Stimulated activated CD8-positive, alpha-beta memory T cell treated with anti-CD3 and anti-CD28 coated beads, Interleukin-7, amount 100 ng/mL, for 4 hours (primary cell): ENCODE measurements around the gene MAB21L4.

Experiments
- DNase-seq, 2 donors: peaks; one replicate each; pipeline ENCODE4 v3.0.0-alpha.2; 2020; ENCODE audit warnings: low read depth in 2 of 2

MAB21L4 gene

GRCh38 chr2:240911641-240912265, 15.8 kb upstream of the MAB21L4 start:
- no peak for DNase-seq

DNA sequence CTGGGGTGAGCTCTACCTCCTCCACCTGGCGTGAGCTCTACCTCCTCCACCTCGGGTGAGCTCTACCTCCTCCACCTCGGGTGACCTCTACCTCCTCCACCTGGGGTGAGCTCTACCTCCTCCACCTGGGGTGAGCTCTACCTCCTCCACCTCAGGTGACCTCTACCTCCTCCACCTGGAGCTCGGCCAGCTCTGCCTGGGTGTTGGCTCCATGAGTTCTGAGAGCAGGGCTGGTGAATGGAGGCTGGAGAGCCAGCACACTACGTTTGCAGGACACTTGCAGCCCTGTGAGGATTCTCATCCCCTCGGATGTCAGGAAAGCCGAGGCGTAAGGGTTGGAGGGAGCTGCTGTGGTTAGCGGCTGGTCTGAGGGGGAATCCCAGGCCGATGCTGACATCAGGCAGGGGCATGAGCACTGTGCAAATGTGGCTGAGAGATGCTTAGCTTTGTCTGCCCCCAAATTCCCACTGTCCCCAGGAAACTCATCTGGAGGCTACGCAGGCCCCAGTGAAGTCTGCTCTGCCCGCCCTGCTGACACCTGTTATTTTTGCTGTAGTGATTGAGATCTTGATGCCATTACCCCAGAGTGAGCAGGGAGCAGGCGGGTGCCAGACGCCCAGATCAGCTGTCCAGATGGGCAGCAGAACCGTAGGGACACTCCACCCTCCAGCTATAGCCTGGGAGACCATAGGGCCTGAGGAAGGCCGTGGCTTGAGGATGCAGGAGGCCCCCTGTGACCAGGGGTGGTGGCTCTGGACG, 13.4 kb upstream of the MAB21L4 start:
- no peak for DNase-seq

DNA sequence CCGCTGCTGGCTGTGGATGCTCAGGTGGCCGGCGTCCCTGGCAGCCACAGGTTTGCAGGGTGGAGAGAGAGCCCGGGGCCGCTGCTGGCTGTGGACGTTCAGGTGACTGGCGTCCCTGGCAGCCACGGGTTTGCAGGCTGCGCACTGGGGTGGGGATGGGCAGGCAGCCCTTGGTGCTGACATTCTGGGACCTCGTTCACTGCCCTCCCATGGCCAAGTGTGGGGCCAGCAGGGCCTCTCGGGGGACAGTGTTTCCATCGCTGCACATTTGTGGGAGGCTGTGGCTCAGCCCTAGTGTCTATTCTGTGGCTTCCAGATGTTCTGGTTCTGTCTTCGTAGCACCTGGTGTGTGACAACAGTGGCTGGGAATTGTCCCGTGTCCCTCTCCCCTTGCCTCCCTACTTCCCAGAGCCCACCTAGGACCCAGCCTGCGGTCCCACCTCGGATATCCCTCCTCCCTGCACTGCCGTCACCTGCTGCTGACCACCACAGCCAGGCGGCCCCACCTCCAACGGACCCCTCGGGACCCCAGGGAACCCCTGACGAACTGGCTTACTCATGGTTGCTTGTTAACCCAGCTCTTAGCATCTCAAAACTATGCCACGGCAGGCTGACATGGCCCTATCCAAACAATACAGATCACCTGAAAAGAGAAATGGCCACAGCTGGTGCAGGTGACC, 11.1 kb upstream of the MAB21L4 start:
- no peak for DNase-seq

DNA sequence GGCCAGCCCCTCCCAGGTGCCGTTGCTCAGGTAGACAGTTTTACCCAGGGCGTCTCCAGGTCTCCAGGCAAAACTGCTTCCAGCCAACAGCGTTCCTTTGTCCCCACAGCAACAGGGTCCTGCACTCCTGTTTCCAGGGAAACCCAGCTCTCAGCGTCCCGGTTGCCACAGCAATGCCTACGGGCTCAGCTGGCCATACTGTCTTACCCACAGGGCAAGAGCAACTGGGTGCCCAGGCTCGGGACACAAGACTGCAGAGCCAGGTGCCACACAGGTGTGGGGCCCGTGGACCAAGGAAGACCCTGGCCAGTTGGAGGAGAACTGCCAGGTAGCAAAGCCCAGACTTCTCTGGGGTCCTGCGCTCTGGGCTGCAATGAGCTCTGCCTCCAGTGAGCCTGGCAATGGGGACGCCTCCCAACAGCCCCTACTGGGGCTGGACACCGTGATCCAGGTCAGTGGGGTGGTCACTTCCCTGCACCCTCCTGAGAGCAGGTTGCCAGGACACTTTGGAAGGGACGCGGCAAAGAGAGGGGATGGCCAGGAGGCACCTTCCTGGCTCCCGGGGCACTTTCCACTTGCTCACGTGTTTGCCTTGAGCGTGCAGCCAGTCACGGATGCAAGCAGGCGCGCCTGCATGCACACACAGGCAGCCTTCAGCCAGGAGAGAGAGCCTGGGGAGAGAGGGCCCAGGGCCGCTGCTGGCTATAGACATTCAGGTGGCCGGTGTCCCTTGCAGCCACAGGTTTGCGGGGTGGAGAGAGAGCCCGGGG, 10.4 kb upstream of the MAB21L4 start, which contains the start of gene CROCC2:
CROCC2 (plus strand) TSS at position 196 of the 770 bp plus-strand sequence; CDS start at position 374, 178 bp downstream.
- no peak for DNase-seq

DNA sequence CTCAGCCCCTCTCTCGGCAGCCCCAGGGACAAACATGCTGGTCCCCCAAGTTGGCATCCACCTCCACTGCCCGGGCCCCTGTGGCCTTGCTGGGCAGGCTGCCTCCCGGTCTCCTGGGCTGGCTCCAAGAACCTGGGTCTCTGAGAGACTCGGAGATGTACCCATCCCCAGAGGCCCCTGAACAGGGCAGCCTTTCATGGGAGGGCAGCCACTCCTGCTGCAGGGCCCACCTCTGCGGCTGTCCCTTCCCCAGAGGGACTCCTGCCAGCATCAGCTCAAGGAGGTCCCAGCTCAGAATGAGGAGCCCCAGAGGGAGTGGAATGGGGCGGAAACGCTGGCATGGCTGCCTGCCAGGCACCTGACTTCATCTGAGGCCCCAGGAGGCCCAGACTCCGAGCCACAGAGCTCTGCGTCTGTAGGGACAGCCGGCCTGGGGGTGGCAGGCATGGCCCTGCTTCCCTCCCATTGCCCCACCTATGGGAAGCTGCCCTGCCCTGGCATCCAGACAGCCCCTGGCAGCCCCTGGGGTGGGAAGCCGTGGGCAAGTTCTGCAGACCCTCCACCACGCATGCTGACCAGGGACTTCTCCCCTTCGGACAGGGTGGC, 9.3 kb upstream of the MAB21L4 start:
- no peak for DNase-seq

DNA sequence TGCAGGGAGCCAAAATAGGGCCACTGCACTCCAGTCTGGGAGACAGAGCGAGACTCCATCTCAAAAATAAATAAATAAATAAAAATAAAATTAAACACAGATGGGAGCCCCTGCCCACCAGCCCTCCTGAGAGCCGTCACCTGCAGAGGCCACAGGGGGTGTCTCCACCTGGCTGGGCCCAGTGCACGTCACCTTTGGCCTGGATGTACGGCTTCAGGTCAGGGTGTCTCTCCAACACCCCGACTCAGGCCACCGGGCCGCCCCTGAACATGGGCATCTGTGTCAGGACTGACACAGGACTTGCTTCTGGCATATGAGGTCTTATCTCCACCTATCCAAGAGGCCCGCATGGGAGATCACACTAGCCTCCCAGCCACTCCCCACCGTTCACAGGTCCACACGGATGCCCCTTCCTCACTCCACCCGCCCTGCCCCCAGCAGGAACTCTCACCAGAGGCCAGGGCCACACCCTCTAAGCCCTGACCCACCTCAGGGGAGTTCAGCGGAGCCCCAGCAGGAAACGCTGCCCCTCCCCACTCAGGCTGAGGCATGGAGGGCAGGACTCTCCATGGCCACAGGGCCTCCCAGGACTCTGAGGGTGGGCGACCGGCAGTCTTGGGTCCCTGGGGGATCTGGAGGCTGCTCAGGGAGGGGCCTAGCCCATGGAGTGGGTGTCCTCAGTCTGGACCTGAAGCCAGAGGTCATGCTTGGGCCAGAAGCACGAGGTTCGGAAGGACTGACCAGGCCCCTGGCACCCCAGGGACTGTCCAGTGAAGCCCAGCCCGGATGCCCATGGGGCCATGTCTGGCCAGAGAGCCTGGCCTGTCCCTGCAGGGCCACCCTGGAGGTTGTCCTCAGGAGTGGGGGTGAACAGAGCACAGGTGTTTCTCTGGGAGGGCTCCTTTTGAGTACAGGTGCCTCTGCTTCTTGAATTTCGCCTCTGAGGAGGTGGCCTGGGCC, 8.5 kb upstream of the MAB21L4 start:
- DNase-seq, result no peak

DNA sequence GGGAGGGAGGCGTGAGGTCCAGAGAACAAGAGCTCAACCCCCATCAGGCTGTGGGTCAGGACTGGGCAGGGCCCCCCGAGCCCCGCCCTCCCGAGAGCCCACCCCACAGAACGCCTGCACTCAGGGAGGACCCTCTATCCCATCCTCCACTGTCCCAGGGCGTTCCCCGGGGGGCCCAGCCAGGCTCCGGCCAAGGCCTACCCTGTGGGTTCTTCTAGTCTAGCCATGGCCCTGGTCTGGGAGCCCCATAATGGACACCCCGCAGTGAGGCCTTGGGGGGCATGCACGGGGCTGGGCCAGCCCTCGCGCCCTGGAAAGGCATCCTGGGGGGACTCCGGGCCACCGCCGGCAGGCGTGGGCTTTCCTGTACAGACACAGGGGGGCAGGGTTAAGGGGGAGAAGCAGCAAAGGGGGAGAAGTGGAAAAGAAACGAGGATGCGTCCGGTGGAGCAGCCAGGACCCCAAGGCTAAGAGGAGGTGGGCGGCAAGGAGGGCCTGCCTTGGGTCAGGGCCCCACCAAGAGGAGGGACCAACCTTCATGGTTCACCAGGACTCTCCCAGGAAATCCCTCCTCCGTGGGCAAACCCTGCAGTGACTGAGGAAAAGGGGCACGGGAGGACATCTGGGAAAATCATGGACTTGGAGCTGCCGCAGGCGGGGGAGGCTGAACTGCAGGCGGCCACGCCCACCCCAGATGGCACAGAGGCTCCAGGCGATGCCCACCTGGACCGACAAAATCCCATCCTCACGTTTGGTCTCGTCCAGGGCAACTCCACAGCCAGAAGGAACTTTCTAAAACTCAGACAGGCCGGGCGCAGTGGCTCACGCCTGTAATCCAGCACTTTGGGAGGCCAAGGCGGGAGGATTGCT, 7.5 kb upstream of the MAB21L4 start:
- no peak for DNase-seq

DNA sequence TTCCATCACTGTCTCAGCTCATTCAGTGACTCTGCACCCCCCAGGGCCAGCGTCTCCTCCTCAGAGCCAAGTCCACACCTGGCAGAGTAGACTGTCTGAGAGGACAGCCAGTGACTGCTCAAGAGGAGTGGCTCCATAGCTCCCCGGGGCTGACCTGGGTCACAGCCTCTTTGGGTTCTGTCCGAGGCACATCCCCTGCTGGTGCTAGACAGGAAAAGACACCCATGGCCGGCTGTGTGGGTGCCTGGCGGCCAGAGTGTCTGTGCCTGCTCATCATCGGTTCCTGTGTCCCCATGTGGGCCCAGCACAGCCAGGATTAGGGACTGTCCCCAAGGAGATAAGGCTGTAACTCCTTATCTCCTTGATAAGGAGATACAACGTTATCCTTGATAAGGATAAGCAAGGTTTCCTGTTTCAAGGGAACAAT, 6.7 kb upstream of the MAB21L4 start:
- no peak for DNase-seq

DNA sequence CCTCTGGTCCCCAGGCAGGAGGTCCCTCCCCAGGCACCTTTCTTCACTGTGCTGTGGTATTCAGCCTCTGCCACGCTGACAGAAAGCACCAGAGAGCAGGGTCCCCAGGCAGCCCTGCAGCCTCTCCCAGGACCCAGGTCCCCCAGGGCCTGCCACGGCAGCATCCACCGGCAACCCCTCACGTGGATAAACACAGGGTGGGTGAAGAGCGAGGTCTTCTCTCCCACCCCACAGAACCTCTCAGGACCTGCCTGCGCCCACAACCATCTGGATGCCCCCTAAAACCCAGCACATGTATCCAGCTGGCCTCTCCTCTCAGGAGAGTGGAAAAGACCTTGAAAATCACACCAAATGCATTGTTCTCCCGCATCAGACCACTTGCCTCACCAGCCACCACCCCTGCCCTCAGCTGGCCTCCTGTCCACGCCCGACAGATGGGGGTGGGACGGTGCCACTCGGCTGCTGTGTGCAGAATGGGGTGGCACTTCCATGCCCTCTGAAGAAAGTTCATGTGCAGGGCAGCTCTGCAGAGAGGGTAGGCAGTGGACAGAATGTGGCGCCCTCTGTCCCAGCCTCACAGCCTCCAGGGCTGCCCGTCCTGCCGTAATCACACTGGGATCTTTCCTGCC, 6.1 kb upstream of the MAB21L4 start:
- DNase-seq, result no peak

GRCh38 chr2:240900141-240900860, 4.3 kb upstream of the MAB21L4 start:
- DNase-seq, result no peak

- no peak for DNase-seq
Observed at GRCh38 chr2:240899468-240899865, 3.5 kb upstream of the MAB21L4 start.

DNA sequence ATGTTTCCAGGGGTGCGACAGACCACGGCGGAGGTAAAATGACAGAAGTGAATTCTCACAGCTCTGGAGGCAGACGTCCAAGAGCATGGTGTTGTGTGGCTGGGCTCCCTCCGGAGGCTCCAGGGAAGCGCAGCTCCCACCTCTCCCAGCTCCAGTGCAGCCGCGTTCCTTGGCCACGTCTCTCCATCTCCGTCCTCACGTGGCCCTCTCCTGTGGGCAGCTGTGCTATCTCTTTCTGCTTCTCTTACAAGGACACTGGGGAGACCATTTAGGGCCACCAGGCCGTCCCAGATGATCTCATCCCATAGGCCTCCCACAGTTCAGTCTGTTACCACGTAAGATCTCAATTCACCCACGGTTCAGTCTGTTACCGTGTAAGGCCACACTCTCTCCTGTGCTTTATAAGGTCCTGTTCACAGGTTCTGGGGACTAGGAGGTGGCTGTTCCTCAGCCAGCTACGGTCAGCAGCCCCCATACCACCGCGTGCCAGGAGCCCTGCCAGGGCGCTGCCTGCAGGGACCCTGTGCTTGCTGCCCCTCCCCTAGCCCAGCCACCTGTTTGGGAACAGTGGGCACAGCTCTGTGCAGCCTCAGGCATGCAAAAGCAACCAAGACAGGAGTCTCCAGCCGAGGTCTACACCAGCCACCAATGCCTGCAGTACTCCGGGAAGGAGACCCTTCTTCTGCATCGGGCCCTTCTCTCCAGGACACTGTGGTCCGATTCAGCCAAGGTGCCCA, 2.9 kb upstream of the MAB21L4 start:
- DNase-seq, result no peak

DNA sequence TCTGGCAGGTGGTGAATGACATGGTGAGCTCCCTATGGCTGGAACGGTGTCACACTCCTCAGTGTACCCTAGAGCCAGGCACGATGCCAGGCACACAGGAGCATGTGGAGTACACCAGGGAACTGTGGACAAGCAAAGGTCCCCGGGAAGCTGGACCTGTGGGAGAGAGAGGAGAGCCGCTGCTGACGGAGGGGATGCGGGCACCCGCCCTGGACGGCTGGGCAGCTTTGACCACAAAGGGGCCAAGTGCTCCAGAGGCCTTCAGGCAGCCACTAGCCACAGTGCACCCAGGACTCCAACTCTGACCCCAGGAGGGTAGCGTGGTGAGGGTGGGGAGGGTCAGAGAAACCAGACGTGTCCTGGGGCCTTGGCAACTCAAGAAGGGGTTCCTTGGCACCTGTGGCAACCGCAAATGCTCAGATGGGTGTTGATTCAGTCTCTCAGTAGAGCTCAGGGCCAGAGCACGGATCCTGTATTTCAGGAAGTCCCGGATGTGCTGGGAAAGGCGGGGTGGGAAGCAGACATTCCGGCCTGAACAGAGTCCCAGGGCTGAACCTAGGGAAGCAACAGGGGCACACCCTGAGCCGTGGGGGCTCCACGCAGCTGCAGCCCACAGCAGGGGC, 2.3 kb upstream of the MAB21L4 start:
- no peak for DNase-seq

DNA sequence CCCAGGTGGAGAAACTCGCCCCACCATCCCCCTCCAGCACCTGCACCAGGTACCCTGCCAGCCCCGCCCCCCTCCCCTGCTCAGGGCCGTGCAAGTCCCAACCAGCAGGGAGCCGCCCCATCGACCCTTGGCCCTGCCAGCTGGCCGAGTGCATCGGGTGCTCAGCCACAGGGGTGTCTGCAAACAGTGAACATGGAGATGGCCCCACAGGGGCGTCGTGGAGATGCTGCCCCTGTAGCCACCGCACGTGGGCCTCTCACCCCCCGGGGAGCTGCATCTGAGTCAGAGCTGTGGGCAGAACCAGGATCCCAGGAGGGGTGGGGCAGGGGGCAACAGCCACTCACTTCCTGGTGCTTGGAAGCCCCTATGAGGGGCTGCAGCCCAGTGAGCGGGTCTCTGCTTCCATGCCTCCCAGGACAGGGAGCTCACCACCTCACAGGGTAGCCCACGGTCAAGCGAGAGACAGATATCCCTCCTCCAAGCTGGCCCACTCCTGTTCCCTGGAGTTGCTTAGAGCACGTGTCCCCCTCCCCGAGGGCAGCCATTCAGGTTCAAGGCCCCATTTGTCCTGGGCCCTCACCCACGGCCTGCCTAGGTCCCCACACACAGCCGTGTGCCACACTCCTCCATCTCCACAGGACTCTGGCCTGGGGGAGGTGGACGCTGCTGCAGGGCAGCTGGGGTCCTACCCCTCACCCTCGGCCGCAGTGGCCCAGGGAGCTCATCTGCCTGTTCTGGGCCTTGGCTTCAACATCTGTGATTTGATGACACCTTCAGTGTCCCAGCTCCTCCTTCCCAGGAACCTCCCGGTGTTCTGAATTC, 1.1 kb upstream of the MAB21L4 start:
- no peak for DNase-seq

GRCh38 chr2:240896394-240896793, 438 bp upstream of the MAB21L4 start:
- no peak for DNase-seq

GRCh38 chr2:240894836-240895558, 959 bp downstream of the MAB21L4 start:
- DNase-seq, result no peak
